C4-2B (cell line): ENCODE measurements around the gene SHE.

Experiments
- CTCF ChIP-seq: fragments of 450-650 bp; conservative IDR thresholded peaks from 2 replicates; pipeline ENCODE4 v1.5.1; 2017; ENCODE audit warnings: mild to moderate bottlenecking
- ZFX ChIP-seq: fragments of 450-650 bp; IDR thresholded peaks from 2 replicates; pipeline ENCODE4 v1.6.1; 2017

DNA sequence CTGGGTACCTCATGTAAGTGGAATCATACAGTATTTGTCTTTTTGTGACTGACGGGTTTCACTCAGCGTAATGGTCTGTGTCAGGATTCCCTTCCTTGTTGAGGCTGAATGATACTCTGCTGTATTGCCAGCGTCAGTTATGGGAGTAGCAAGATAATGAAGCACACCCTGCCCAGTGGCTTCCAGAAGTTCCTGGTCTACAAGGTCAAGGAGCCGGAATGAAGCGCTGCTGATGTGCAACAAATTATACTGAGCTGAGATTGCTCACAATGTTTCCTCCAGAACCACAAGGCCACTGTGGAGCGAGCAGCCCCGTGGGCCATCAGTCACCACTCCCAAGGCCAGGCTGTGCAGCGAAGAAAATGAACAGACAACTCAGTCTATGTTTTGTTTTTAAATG, 24.2 kb downstream of the SHE start:
- no peak for TF ChIP-seq CTCF
- no peak for TF ChIP-seq ZFX
